OCI-LY3 (cell line): Measurements from ENCODE around the gene FAM219A.

Experiments
- H2AFZ ChIP-seq: fragments of 200-600, 300-600 bp; shearing (Covaris generic); 2 replicates; pipeline ENCODE4 v1.6.0; 2014; ENCODE audit warnings: antibody characterized with exemption, low read depth, low read length
- H3K27ac ChIP-seq: fragments of 200-600, 300-600 bp; sonication (generic); 2 replicates; pipeline ENCODE4 v1.5.1; 2014; ENCODE audit warnings: mild to moderate bottlenecking, low read length, moderate library complexity, mixed read lengths
- H3K27me3 ChIP-seq: fragments of 200-600, 300-600 bp; sonication (generic); 2 replicates; pipeline ENCODE4 v1.6.1; 2014; ENCODE audit warnings: low read depth, low read length, mixed read lengths
- H3K36me3 ChIP-seq: fragments of 200-600, 300-600 bp; sonication (generic); replicated peaks from 2 replicates; pipeline ENCODE3; 2014; ENCODE audit warnings: low read depth, low read length, mixed read lengths
- H3K4me1 ChIP-seq: fragments of 300-600, 200-600 bp; sonication (generic); 2 replicates; pipeline ENCODE4 v1.6.1; 2014; ENCODE audit warnings: low read length, mixed read lengths
- H3K4me2 ChIP-seq: fragments of 200-600, 300-600 bp; sonication (generic); 2 replicates; pipeline ENCODE4 v1.6.1; 2014; ENCODE audit warnings: low read length, mixed read lengths
- H3K4me3 ChIP-seq: fragments of 300-600, 200-600 bp; sonication (generic); 2 replicates; pipeline ENCODE4 v1.5.1; 2014; ENCODE audit warnings: antibody characterized with exemption, mild to moderate bottlenecking, low read length, moderate library complexity
- H3K79me2 ChIP-seq: fragments of 300-600, 200-600 bp; shearing (Covaris generic); 2 replicates; pipeline ENCODE4 v1.6.1; 2014; ENCODE audit warnings: mild to moderate bottlenecking, low read length, mixed read lengths
- H3K9ac ChIP-seq: fragments of 300-600, 200-600 bp; shearing (Covaris generic); 2 replicates; pipeline ENCODE4 v1.6.0; 2014; ENCODE audit warnings: mild to moderate bottlenecking, low read length, moderate library complexity
- H3K9me3 ChIP-seq: fragments of 200-600, 300-600 bp; shearing (Covaris generic); 2 replicates; pipeline ENCODE4 v1.6.1; 2014; ENCODE audit warnings: low read length, mixed read lengths; ENCODE audit not compliant: insufficient read depth
- H4K20me1 ChIP-seq: fragments of 200-600, 300-600 bp; sonication (generic); 2 replicates; pipeline ENCODE4 v1.6.1; 2016; ENCODE audit warnings: low read length, mixed read lengths; ENCODE audit not compliant: insufficient read depth
- CTCF ChIP-seq: fragments of 200-600, 300-600 bp; sonication (generic); IDR thresholded peaks from 2 replicates; pipeline ENCODE4 v1.5.1; 2014; ENCODE audit warnings: antibody characterized with exemption, low read length, low read depth
- EZH2phosphoT487 ChIP-seq: fragments of 200-600 bp; shearing (Covaris generic); IDR thresholded peaks from 2 replicates; pipeline ENCODE4 v1.6.1; 2018; ENCODE audit warnings: antibody characterized with exemption, mixed run types, low read depth

FAM219A gene

GRCh38 chr9:34349324-34349723 lies 109.0 kb downstream of the FAM219A start:
- Histone ChIP-seq H3K36me3 (no peaks in the 10 kb centered on the region), H4K20me1 (no peaks in the 10 kb centered on the region), H3K79me2 (no peaks in the 10 kb centered on the region), H3K9ac (no peak overlapping the region), H3K9me3 (no peaks in the 10 kb centered on the region), H3K4me2 (no peak overlapping the region), H3K4me1 (no peaks in the 10 kb centered on the region), H3K27me3 (no peaks in the 10 kb centered on the region), H3K27ac (no peak overlapping the region), H3K4me3 (no peak overlapping the region), H2AFZ (no peak overlapping the region)
- no peak for TF ChIP-seq EZH2phosphoT487
- TF ChIP-seq CTCF: no peak
